HG03039 (cell line): ENCODE results near the gene ZDHHC22.

Source experiments
- ATAC-seq: cut with Tn5 transposase; IDR thresholded peaks from one replicate; pipeline ENCODE4 v1.9.1; 2021; ENCODE audit warnings: mild to moderate bottlenecking, moderate library complexity; ENCODE audit not compliant: unreplicated experiment

Gene ZDHHC22

DNA sequence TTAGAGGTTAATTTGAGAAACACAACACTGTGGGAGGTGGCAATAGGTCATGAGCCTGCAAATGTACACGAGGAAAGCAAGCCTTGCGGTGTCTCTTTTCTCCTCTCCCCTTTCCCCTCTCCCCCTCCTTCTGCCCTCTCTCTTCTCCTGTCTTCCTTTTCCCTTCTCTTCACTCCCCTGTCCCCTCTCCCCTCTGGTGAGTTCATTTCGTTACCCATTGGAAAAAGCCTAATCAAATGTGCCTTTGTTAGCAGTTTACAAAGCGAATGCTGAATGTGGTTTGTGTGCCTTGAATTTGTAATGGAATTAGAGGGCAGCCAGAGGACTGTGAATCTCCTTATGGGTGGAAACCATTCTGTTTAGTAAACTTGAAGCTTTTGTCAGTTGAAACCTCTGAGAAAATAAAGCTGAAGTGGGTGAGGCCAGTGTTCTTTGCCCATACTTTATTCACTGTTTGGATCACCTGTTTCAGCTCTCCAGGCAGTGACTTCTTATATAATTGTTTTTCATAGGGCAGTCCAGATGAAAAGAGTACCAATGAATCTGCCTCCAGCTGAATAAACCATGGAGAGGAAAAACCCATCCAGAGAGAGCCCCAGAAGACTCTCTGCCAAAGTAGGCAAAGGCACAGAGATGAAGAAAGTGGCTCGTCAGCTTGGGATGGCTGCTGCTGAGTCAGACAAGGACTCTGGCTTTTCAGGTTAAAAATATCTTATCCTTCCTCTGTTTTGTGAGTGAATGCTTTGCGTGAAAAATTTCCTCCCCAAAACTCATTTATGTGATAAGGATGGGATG lies 36.2 kb downstream of the ZDHHC22 start:
- ATAC-seq, result no peak

- ATAC-seq, result no peak
Observed at GRCh38 chr14:77104393-77104792, 37.2 kb downstream of the ZDHHC22 start.

DNA sequence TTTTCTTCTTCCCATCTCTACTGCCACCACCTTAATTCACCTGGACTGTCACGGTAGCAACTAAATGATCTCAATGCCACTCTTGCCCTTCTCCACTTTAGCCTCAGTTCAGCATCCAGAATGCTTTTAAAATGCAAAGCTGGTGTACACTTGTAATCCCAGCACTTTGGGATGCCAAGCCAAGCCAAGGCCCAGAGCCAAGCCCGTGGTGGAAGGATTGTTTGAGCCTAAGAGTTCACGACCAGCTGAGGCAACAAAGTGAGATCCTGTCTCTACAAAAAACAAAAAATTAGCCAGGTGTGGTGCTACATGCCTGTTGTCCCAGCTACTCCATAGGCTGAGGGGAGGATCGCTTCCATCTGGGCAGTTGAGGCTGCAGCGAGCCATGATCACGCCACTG lies 37.6 kb downstream of the ZDHHC22 start:
- no peak for ATAC-seq

GRCh38 chr14:77103475-77103874 lies 38.1 kb downstream of the ZDHHC22 start:
- ATAC-seq, result no peak

DNA sequence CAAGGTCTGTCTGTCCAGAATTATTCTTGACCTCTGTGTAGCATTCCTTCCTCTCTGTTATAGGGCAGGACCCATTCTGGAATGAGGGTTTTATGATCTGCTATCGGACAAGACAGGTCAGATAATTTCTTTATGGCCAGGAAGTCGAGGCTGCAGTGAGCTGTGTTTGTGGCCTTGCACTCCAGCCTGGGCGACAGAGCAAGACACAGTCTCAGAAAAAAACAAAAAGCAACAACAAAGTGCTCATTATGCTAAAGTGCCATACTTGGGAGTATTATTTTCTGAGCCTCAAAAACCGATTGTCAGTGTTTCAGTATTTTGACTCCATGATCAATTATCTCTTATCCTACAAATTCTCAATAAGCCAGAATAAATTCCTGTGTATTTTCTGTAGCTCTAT lies 39.4 kb downstream of the ZDHHC22 start:
- no peak for ATAC-seq

DNA sequence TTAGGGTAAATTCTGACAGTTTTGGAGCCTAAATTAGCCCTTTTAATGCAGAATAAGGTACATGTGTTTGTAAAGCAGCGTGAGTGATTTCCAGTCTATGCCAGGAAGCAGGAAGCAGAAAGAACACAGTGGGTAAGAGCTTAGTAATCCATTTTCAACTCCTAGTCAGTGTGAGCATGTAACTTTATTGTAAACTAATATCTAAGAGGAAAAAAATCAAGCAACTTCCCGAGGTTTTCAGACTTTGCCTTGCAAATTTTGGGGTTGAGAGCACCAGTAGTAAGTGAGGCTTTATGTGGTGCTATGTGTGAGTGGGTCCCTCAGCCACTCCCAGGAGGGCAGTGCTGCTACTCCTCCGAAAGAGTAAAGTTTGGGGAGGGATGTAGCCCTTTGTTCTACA lies 40.6 kb downstream of the ZDHHC22 start:
- no peak for ATAC-seq

- ATAC-seq, result no peak
Observed at GRCh38 chr14:77099425-77100167, 42.0 kb downstream of the ZDHHC22 start.

DNA sequence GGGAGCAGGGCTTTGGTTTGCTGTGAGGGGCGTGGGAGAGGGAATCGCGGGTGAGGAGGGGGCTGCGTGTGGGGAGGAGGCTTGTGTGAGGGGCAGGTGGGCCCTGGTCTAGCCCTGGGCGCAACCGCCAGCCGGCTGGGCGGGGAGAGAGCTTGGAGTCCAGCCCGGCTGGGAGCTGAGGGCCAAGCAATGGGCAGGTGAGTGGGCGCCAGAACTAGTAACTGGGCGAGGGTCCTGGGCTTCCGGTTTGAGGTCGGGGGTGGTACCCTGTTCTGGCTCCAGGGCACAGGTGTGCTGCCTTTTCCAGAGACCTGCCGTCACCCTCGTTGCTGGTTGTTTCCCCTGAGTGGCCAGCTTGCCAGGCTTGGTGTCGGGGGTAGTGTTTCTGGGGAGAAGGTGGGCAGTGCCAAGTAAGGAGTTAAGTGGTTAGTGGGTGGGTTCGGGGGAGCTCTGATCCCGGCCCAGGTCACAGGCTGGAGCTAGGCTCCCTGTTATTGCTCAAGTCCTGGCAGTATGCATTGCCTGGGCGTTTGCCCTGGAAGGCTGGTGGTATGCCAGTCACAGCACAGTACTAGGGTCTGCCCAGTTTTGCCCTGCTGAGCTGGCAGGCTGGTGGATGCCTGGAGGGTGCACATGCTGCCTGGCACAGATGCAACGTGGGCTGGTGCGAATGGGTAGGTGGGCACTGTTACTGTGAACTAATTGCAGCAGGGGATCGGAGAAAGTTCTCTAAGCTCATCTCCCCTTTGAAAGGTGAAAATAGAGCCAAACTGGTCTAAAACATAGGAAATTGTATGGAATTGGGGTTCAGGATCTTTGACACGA lies 42.9 kb downstream of the ZDHHC22 start:
- ATAC-seq, result no peak

- peak; percentile 82 for ATAC-seq
Observed at GRCh38 chr14:77097700-77098528, 43.7 kb downstream of the ZDHHC22 start, which contains the start of gene CIPC. TSS of gene CIPC (plus strand) at chr14:77098258. CDS start at chr14:77105709, 7,451 bp downstream.

GRCh38 chr14:77097006-77097699 lies 44.4 kb downstream of the ZDHHC22 start:
- ATAC-seq, result no peak

- no peak for ATAC-seq
Observed at GRCh38 chr14:77094672-77095284, 46.8 kb downstream of the ZDHHC22 start.

DNA sequence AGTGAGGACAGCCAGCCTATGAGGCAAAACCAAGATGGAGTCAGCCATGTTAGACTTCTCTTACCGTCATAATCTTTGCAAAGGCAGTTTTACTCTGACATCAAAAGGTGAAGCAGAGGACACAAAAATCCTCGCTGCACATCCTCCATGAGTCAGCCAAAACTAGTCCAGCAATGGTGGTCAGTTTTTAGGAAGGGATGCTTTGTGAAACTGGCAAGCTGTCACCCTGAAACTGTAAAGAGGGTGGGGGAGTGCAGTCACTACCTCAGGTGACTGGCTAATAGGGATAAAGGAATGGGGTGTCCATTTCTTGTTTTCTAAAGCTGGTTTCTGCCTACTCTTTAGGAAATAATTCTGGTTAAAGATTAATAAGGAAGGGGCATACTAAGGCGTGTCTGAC lies 48.9 kb downstream of the ZDHHC22 start:
- no peak for ATAC-seq

GRCh38 chr14:77091518-77091917 lies 50.1 kb downstream of the ZDHHC22 start:
- no peak for ATAC-seq

GRCh38 chr14:77088645-77089044 lies 52.9 kb downstream of the ZDHHC22 start:
- ATAC-seq, result no peak

GRCh38 chr14:77088219-77088618 lies 53.4 kb downstream of the ZDHHC22 start:
- no peak for ATAC-seq

- ATAC-seq, result no peak
Observed at GRCh38 chr14:77087631-77088030, 54.0 kb downstream of the ZDHHC22 start.

DNA sequence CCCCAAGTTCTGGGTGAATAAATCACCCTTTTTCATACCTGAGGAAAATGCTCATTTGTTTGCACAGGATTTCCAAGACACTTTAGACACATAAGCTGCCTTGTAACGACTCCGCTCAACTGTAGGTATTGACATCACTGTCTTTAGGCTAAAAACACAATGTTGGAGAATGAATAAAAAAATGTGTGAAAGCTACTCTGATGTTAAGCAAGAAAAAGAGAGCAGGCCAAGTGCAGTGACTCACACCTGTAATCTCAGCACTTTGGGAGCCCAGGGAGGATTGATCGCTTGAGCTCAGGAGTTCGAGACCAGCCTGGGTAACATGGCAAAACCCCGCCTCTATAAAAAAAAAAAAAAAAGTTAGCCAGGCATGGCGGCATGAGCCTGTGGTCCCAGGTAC lies 54.6 kb downstream of the ZDHHC22 start:
- no peak for ATAC-seq

DNA sequence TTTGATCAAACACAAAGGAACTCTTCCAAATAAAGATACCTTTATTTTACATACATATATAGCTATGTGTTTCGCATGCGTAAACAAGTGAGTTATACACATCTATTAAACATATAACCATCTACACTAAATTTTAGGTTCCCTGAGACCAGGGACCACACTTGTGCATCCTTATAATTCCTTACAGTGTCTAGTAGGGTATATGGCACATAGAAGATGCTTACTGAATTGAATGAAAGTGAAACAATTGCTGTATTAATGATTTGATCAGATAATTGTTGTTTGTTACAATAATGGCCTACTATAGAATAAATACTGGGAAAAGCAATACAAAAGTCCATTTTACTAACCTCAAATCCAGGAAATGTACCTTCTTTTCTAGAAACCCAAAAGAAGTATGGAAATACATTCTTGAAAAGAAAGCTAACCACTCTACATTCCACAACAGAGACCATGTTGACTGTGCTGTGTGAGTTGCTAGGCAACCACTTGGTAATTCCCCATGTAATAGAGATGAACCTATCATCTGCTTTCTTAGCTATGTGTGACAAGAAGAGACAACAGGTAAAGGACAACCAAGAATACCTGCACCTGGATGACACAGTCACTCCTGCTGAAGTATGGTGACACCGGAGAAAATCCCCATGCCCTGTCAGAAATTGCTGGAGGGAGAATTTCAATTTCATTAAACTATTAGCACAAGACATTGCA lies 55.4 kb downstream of the ZDHHC22 start:
- no peak for ATAC-seq

GRCh38 chr14:77085538-77085937 lies 56.1 kb downstream of the ZDHHC22 start:
- no peak for ATAC-seq
